DND-41 (cell line): ENCODE data around the gene TMEM178B.

ENCODE experiments used
- ATAC-seq: fragments of 200-7000 bp; cut with Tn5 transposase; 3 replicates; pipeline ENCODE4 v1.9.1; 2021; ENCODE audit warnings: low read depth; ENCODE audit not compliant: insufficient read depth
- DNase-seq: peaks from one replicate; pipeline ENCODE4 v3.0.0-alpha.2; 2020
- H2AFZ ChIP-seq: 2 replicates; pipeline ENCODE4 v1.6.0; 2012; ENCODE audit warnings: low read depth, low read length
- H3K27ac ChIP-seq: 2 replicates; pipeline ENCODE4 v1.5.1; 2012; ENCODE audit warnings: low read length, inconsistent platforms
- H3K27me3 ChIP-seq: fragments of 200-600 bp; sonication (generic); 2 replicates; pipeline ENCODE4 v1.6.0; 2012; ENCODE audit warnings: low read length, mild to moderate bottlenecking, inconsistent platforms; ENCODE audit not compliant: insufficient read depth, poor library complexity
- H3K36me3 ChIP-seq: 2 replicates; pipeline ENCODE4 v1.5.1; 2012; ENCODE audit warnings: low read length, inconsistent platforms; ENCODE audit not compliant: insufficient read depth
- H3K4me1 ChIP-seq: 2 replicates; pipeline ENCODE4 v1.5.1; 2012; ENCODE audit warnings: mild to moderate bottlenecking, low read length; ENCODE audit not compliant: insufficient read depth
- H3K4me2 ChIP-seq: 2 replicates; pipeline ENCODE4 v1.6.0; 2012; ENCODE audit warnings: mild to moderate bottlenecking, moderate library complexity, low read length, inconsistent platforms; ENCODE audit not compliant: insufficient read depth
- H3K4me3 ChIP-seq, 2 experiments: fragments of 200-600 bp in 1 of 2; shearing (Covaris generic) in 1 of 2; 2 replicates each; pipeline ENCODE4 v1.5.1; 2012 to 2016; ENCODE audit warnings: inconsistent platforms in 2 of 2, low read length in 2 of 2, mild to moderate bottlenecking in 2 of 2, low read depth in 1 of 2, moderate library complexity in 1 of 2
- H3K79me2 ChIP-seq: 2 replicates; pipeline ENCODE4 v1.6.0; 2012; ENCODE audit warnings: low read length, inconsistent platforms; ENCODE audit not compliant: insufficient read depth
- H3K9ac ChIP-seq: 2 replicates; pipeline ENCODE4 v1.6.0; 2012; ENCODE audit warnings: low read depth, mild to moderate bottlenecking, inconsistent platforms, low read length, moderate library complexity
- H3K9me3 ChIP-seq: 2 replicates; pipeline ENCODE4 v1.5.1; 2012; ENCODE audit warnings: low read length, moderate library complexity, mild to moderate bottlenecking, inconsistent platforms; ENCODE audit not compliant: insufficient read depth, severe bottlenecking
- H4K20me1 ChIP-seq: 2 replicates; pipeline ENCODE4 v1.6.0; 2012; ENCODE audit warnings: low read length; ENCODE audit not compliant: insufficient read depth
- CTCF ChIP-seq: IDR thresholded peaks from 2 replicates; pipeline ENCODE4 v1.5.1; 2012; ENCODE audit warnings: borderline replicate concordance, low read length, moderate library complexity, mild to moderate bottlenecking; ENCODE audit not compliant: poor library complexity, severe bottlenecking; ENCODE audit errors: extremely low read depth
- EZH2 ChIP-seq: IDR thresholded peaks from 3 replicates; pipeline ENCODE4 v1.6.1; 2012; ENCODE audit warnings: borderline replicate concordance, low read depth, mild to moderate bottlenecking, moderate library complexity, low read length, inconsistent platforms; ENCODE audit not compliant: severe bottlenecking

The TMEM178B gene

GRCh38 chr7:141480953-141481352, 407.1 kb downstream of the TMEM178B start:
- no peak overlapping the region for H3K4me3 ChIP-seq
- H3K36me3 ChIP-seq: no peaks in the 10 kb centered on the region
- H4K20me1 ChIP-seq: no peaks in the 10 kb centered on the region
- no peak for ATAC-seq
- no peak overlapping the region for H2AFZ ChIP-seq
- H3K27me3 ChIP-seq: peaks cover 9% of the 10 kb centered on the region
- no peak overlapping the region for H3K27ac ChIP-seq
- no peak overlapping the region for H3K9ac ChIP-seq
- no peaks in the 10 kb centered on the region for H3K9me3 ChIP-seq
- H3K4me2 ChIP-seq: no peak overlapping the region
- H3K4me1 ChIP-seq: no peaks in the 10 kb centered on the region
- TF ChIP-seq EZH2 (no peak), CTCF (no peak)
- no peak for DNase-seq
- no peaks in the 10 kb centered on the region for H3K79me2 ChIP-seq

GRCh38 chr7:141481971-141482370, 408.1 kb downstream of the TMEM178B start:
- DNase-seq: no peak
- Histone ChIP-seq H3K9ac (no peak overlapping the region), H3K9me3 (no peaks in the 10 kb centered on the region), H3K4me3 (no peak overlapping the region), H4K20me1 (no peaks in the 10 kb centered on the region), H3K79me2 (no peaks in the 10 kb centered on the region), H3K4me2 (no peak overlapping the region), H3K27ac (no peak overlapping the region), H3K4me1 (no peaks in the 10 kb centered on the region), H3K27me3 (peaks cover 9% of the 10 kb centered on the region), H3K36me3 (no peaks in the 10 kb centered on the region), H2AFZ (no peak overlapping the region)
- TF ChIP-seq CTCF (no peak), EZH2 (no peak)
- no peak for ATAC-seq

- no peaks in the 10 kb centered on the region for H3K4me1 ChIP-seq
- no peaks in the 10 kb centered on the region for H3K36me3 ChIP-seq
- no peak for TF ChIP-seq CTCF
- no peak for TF ChIP-seq EZH2
- H3K4me3 ChIP-seq: no peak overlapping the region
- ATAC-seq: 0 out of 3 replicates have a peak, but pooled peaks have one; percentile 40
- H3K79me2 ChIP-seq: no peaks in the 10 kb centered on the region
- no peak overlapping the region for H3K4me2 ChIP-seq
- H3K27ac ChIP-seq: no peak overlapping the region
- no peaks in the 10 kb centered on the region for H4K20me1 ChIP-seq
- no peak overlapping the region for H3K9ac ChIP-seq
- no peak overlapping the region for H2AFZ ChIP-seq
- H3K27me3 ChIP-seq: peaks cover 9% of the 10 kb centered on the region
- no peaks in the 10 kb centered on the region for H3K9me3 ChIP-seq
- no peak for DNase-seq
Observed at GRCh38 chr7:141483044-141483443, 409.2 kb downstream of the TMEM178B start.

GRCh38 chr7:141484907-141485306, 411.0 kb downstream of the TMEM178B start:
- no peaks in the 10 kb centered on the region for H3K9me3 ChIP-seq
- ATAC-seq (no peak), DNase-seq (no peak)
- H3K9ac ChIP-seq: no peak overlapping the region
- no peaks in the 10 kb centered on the region for H3K36me3 ChIP-seq
- H3K4me2 ChIP-seq: no peak overlapping the region
- TF ChIP-seq EZH2 (no peak), CTCF (no peak)
- H3K27ac ChIP-seq: no peak overlapping the region
- H3K4me3 ChIP-seq: no peak overlapping the region
- no peaks in the 10 kb centered on the region for H4K20me1 ChIP-seq
- H2AFZ ChIP-seq: no peak overlapping the region
- no peaks in the 10 kb centered on the region for H3K4me1 ChIP-seq
- peaks cover 9% of the 10 kb centered on the region for H3K27me3 ChIP-seq
- no peaks in the 10 kb centered on the region for H3K79me2 ChIP-seq
